Measurements from ENCODE around the gene RCSD1. TPM values are rescaled to one million over a fixed set of nuclear protein-coding genes. Genes with fewer than 3 reads are reported as not detected.

RCSD1 gene
- total and polyA plus RNA-seq, 4 experiments from 2014 or later: 124 to 173 (median 146) TPM

GRCh38 chr1:167616521-167616920 lies 13.5 kb upstream of the RCSD1 start:
- no peak for DNase-seq
- Histone ChIP-seq H3K36me3 (ENCODE audit: insufficient read depth, low read length) (no peaks in the 10 kb centered on the region), H3K4me3 (ENCODE audit: low read length in 2 of 2) (no peak overlapping the region), H3K27me3 (ENCODE audit: insufficient read depth, low read length) (no peaks in the 10 kb centered on the region), H3K9me3 (ENCODE audit: control insufficient read depth in 1 of 2, low read length in 2 of 2) (no peaks in the 10 kb centered on the region), H3K27ac (ENCODE audit: low read depth, low read length) (peak overlapping the region; percentile 4), H3K4me1 (ENCODE audit: insufficient read depth, low read length) (peaks cover 51% of the 10 kb centered on the region)
- Mint-ChIP-seq H3K4me1 (peaks cover 41 to 76% (median 57%) of the 10 kb centered on the region in 4 donors), H3K4me3 (peak overlapping the region in 7 of 8 donors; percentile 73 to 90 (median 83)), H3K27ac (peak overlapping the region; percentile 77 to 93 (median 88)), H3K27me3 (no peaks in the 10 kb centered on the region), H3K36me3 (no peaks in the 10 kb centered on the region), H3K9me3 (peaks cover 0 to 5% (median 0%) of the 10 kb centered on the region in 8 donors)
- CTCF ChIA-PET (ENCODE audit: partially characterized antibody): interaction anchor here (0.9 to 7.6 kb wide), 11 partner anchors 9 to 71 kb away, joined by 3 to 64 read pairs (median 9); no protein-coding TSS in a partner anchor
- POLR2A ChIA-PET (ENCODE audit: partially characterized antibody): interaction anchor here (0.6 to 7.7 kb wide), 11 partner anchors 14 to 790 kb away, joined by 3 to 178 read pairs (median 4); partner anchors contain the start of genes CD247, CREG1, POGK and RCSD1
- intact Hi-C loops (cut with micrococcal nuclease): no loop called here

- Histone ChIP-seq H3K4me1 (ENCODE audit: insufficient read depth, low read length) (peaks cover 60% of the 10 kb centered on the region), H3K4me3 (ENCODE audit: low read length in 2 of 2) (peak overlapping the region in 1 of 2 donors; percentile 29), H3K36me3 (ENCODE audit: insufficient read depth, low read length) (no peaks in the 10 kb centered on the region), H3K9me3 (ENCODE audit: control insufficient read depth in 1 of 2, low read length in 2 of 2) (no peaks in the 10 kb centered on the region), H3K27me3 (ENCODE audit: insufficient read depth, low read length) (no peaks in the 10 kb centered on the region), H3K27ac (ENCODE audit: low read depth, low read length) (peak overlapping the region; percentile 35)
- intact Hi-C loops (cut with micrococcal nuclease): loop anchor here (1.0 kb wide), 1 partner anchor 11 kb away; no protein-coding TSS in a partner anchor
- Mint-ChIP-seq H3K4me3 (peak overlapping the region; percentile 55 to 90 (median 80)), H3K9me3 (peaks cover 0 to 5% (median 0%) of the 10 kb centered on the region in 8 donors), H3K36me3 (no peaks in the 10 kb centered on the region), H3K27me3 (no peaks in the 10 kb centered on the region), H3K4me1 (peaks cover 44 to 75% (median 59%) of the 10 kb centered on the region in 4 donors), H3K27ac (peak overlapping the region; percentile 77 to 93 (median 88))
- ChIA-PET POLR2A (ENCODE audit: partially characterized antibody) (interaction anchor here (0.6 to 7.7 kb wide), 10 partner anchors 13 to 791 kb away, joined by 3 to 178 read pairs (median 4); partner anchors contain the start of genes CD247, CREG1, POGK and RCSD1), CTCF (ENCODE audit: partially characterized antibody) (interaction anchor here (1.7 to 7.6 kb wide), 8 partner anchors 11 to 70 kb away, joined by 4 to 64 read pairs (median 14); no protein-coding TSS in a partner anchor)
- DNase-seq: no peak
Measured at GRCh38 chr1:167617153-167618147, 12.6 kb upstream of the RCSD1 start.

GRCh38 chr1:167618366-167618765 lies 11.7 kb upstream of the RCSD1 start:
- peaks cover 63% of the 10 kb centered on the region for H3K4me1 ChIP-seq (ENCODE audit: insufficient read depth, low read length)
- no peaks in the 10 kb centered on the region for H3K9me3 ChIP-seq (ENCODE audit: control insufficient read depth in 1 of 2, low read length in 2 of 2)
- no peaks in the 10 kb centered on the region for H3K36me3 ChIP-seq (ENCODE audit: insufficient read depth, low read length)
- no peak overlapping the region for H3K27ac ChIP-seq (ENCODE audit: low read depth, low read length)
- no peaks in the 10 kb centered on the region for H3K36me3 Mint-ChIP-seq
- peaks cover 47 to 77% (median 65%) of the 10 kb centered on the region in 4 donors for H3K4me1 Mint-ChIP-seq
- intact Hi-C loops (cut with micrococcal nuclease): no loop called here
- H3K4me3 ChIP-seq (ENCODE audit: low read length in 2 of 2): no peak overlapping the region
- H3K9me3 Mint-ChIP-seq: peaks cover 0 to 5% (median 0%) of the 10 kb centered on the region in 8 donors
- POLR2A ChIA-PET (ENCODE audit: partially characterized antibody): interaction anchor here (2.4 to 7.7 kb wide), 3 partner anchors 12 to 32 kb away, joined by 6 to 178 read pairs (median 41); partner anchors contain the start of gene RCSD1
- H3K27me3 ChIP-seq (ENCODE audit: insufficient read depth, low read length): no peaks in the 10 kb centered on the region
- no peak for DNase-seq
- CTCF ChIA-PET (ENCODE audit: partially characterized antibody): interaction anchor here (6.6 to 7.6 kb wide), 2 partner anchors 17 to 18 kb away, joined by 54 to 64 read pairs; no protein-coding TSS in a partner anchor
- H3K27me3 Mint-ChIP-seq: no peaks in the 10 kb centered on the region
- peak overlapping the region; percentile 52 to 90 (median 80) for H3K4me3 Mint-ChIP-seq
- H3K27ac Mint-ChIP-seq: peak overlapping the region; percentile 57 to 93 (median 84)

DNA sequence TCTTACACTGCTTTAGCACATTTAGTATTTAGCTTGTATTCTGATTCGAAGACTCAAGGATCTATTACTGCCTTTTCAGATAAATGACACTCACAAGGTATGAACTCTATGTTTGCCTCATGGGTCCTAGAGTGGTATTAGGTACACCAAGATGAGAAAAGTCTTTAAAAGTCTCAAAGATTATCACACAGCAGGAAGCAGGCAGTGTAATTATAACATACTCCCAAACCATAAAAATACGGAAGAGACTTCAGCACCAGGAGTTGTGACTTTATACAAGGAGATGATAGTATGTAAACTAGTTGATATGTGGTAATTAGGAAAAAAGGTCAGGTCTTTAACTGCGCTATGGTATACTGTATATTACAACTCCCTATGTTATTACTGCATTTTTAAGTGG lies 11.2 kb upstream of the RCSD1 start:
- ChIA-PET POLR2A (ENCODE audit: partially characterized antibody) (interaction anchor here (2.4 to 7.7 kb wide), 3 partner anchors 12 to 31 kb away, joined by 6 to 178 read pairs (median 41); partner anchors contain the start of gene RCSD1), CTCF (ENCODE audit: partially characterized antibody) (interaction anchor here (1.2 to 7.6 kb wide), 3 partner anchors 18 to 69 kb away, joined by 3 to 64 read pairs (median 54); no protein-coding TSS in a partner anchor)
- Histone ChIP-seq H3K4me1 (ENCODE audit: insufficient read depth, low read length) (peaks cover 63% of the 10 kb centered on the region), H3K9me3 (ENCODE audit: control insufficient read depth in 1 of 2, low read length in 2 of 2) (no peaks in the 10 kb centered on the region), H3K27me3 (ENCODE audit: insufficient read depth, low read length) (no peaks in the 10 kb centered on the region), H3K4me3 (ENCODE audit: low read length in 2 of 2) (no peak overlapping the region), H3K27ac (ENCODE audit: low read depth, low read length) (no peak overlapping the region), H3K36me3 (ENCODE audit: insufficient read depth, low read length) (no peaks in the 10 kb centered on the region)
- Mint-ChIP-seq H3K27ac (peak overlapping the region; percentile 54 to 89 (median 77)), H3K4me1 (peaks cover 48 to 79% (median 66%) of the 10 kb centered on the region in 4 donors), H3K9me3 (peaks cover 0 to 5% (median 0%) of the 10 kb centered on the region in 8 donors), H3K27me3 (no peaks in the 10 kb centered on the region), H3K4me3 (peak overlapping the region in 6 of 8 donors; percentile 1 to 90 (median 64)), H3K36me3 (no peaks in the 10 kb centered on the region)
- DNase-seq: no peak
- intact Hi-C loops (cut with micrococcal nuclease): no loop called here

- Mint-ChIP-seq H3K9me3 (peaks cover 0 to 5% (median under 1%) of the 10 kb centered on the region in 8 donors), H3K4me1 (peaks cover 51 to 80% (median 69%) of the 10 kb centered on the region in 4 donors), H3K36me3 (no peaks in the 10 kb centered on the region), H3K27ac (peak overlapping the region; percentile 5 to 90 (median 69)), H3K4me3 (peak overlapping the region in 5 of 8 donors; percentile 19 to 51 (median 47)), H3K27me3 (no peaks in the 10 kb centered on the region)
- Histone ChIP-seq H3K27ac (ENCODE audit: low read depth, low read length) (no peak overlapping the region), H3K36me3 (ENCODE audit: insufficient read depth, low read length) (no peaks in the 10 kb centered on the region), H3K9me3 (ENCODE audit: control insufficient read depth in 1 of 2, low read length in 2 of 2) (no peaks in the 10 kb centered on the region), H3K4me3 (ENCODE audit: low read length in 2 of 2) (no peak overlapping the region), H3K4me1 (ENCODE audit: insufficient read depth, low read length) (peaks cover 63% of the 10 kb centered on the region), H3K27me3 (ENCODE audit: insufficient read depth, low read length) (no peaks in the 10 kb centered on the region)
- no peak for DNase-seq
- ChIA-PET POLR2A (ENCODE audit: partially characterized antibody) (interaction anchor here (4.5 to 7.7 kb wide), 2 partner anchors 10 to 17 kb away, joined by 41 to 178 read pairs; partner anchors contain the start of gene RCSD1), CTCF (ENCODE audit: partially characterized antibody) (interaction anchor here (1.2 to 7.6 kb wide), 3 partner anchors 16 to 68 kb away, joined by 3 to 64 read pairs (median 54); no protein-coding TSS in a partner anchor)
- intact Hi-C loops (cut with micrococcal nuclease): no loop called here
Measured at GRCh38 chr1:167620002-167620401, 10.0 kb upstream of the RCSD1 start.

GRCh38 chr1:167621780-167622313 lies 8.2 kb upstream of the RCSD1 start:
- H3K4me1 ChIP-seq (ENCODE audit: insufficient read depth, low read length): peaks cover 53% of the 10 kb centered on the region
- POLR2A ChIA-PET (ENCODE audit: partially characterized antibody): interaction anchor here (1.2 to 1.5 kb wide), 2 partner anchors 10 to 13 kb away, joined by 4 to 5 read pairs; no protein-coding TSS in a partner anchor
- DNase-seq: peak in 1 of 5 donors; percentile 29
- H3K36me3 ChIP-seq (ENCODE audit: insufficient read depth, low read length): no peaks in the 10 kb centered on the region
- H3K4me1 Mint-ChIP-seq: peaks cover 51 to 83% (median 72%) of the 10 kb centered on the region in 4 donors
- no peaks in the 10 kb centered on the region for H3K9me3 ChIP-seq (ENCODE audit: control insufficient read depth in 1 of 2, low read length in 2 of 2)
- H3K27ac Mint-ChIP-seq: peak overlapping the region in 6 of 7 donors; percentile 16 to 67 (median 59)
- no peak overlapping the region for H3K27ac ChIP-seq (ENCODE audit: low read depth, low read length)
- H3K27me3 ChIP-seq (ENCODE audit: insufficient read depth, low read length): no peaks in the 10 kb centered on the region
- intact Hi-C loops (cut with micrococcal nuclease): no loop called here
- no peak overlapping the region for H3K4me3 ChIP-seq (ENCODE audit: low read length in 2 of 2)
- H3K9me3 Mint-ChIP-seq: peaks cover 0 to 10% (median 7%) of the 10 kb centered on the region in 8 donors
- H3K36me3 Mint-ChIP-seq: peaks cover 2 to 4% of the 10 kb centered on the region in 2 donors
- H3K27me3 Mint-ChIP-seq: no peaks in the 10 kb centered on the region
- H3K4me3 Mint-ChIP-seq: peak overlapping the region in 2 of 8 donors; percentile 40 to 41
- CTCF ChIA-PET (ENCODE audit: partially characterized antibody): interaction anchor here (7.6 kb wide), 1 partner anchor 21 kb away, joined by 64 read pairs; no protein-coding TSS in a partner anchor

Data from CD4-positive, alpha-beta memory T cell (primary cell).